WTC11 (cell line): ENCODE data around the gene BTBD17.

ENCODE experiments used
- ATF6 ChIP-seq: sonication (generic); formaldehyde crosslinking; IDR thresholded peaks from 2 replicates; pipeline ENCODE4 v1.8.1; 2023; ENCODE audit warnings: mild to moderate bottlenecking, missing genetic modification reagents
- CBFB ChIP-seq: sonication (generic); formaldehyde crosslinking; IDR thresholded peaks from 2 replicates; pipeline ENCODE4 v1.8.1; 2022; ENCODE audit warnings: mild to moderate bottlenecking, low read depth, missing genetic modification reagents
- CREB1 ChIP-seq: sonication (generic); formaldehyde crosslinking; IDR thresholded peaks from 2 replicates; pipeline ENCODE4 v1.8.0; 2023; ENCODE audit warnings: mild to moderate bottlenecking, missing genetic modification reagents
- FOXK1 ChIP-seq: sonication (generic); formaldehyde crosslinking; IDR thresholded peaks from 2 replicates; pipeline ENCODE4 v1.8.0; 2022; ENCODE audit warnings: mild to moderate bottlenecking, moderate library complexity, missing genetic modification reagents
- JUN ChIP-seq: sonication (generic); formaldehyde crosslinking; IDR thresholded peaks from 2 replicates; pipeline ENCODE4 v1.8.0; 2023; ENCODE audit warnings: mild to moderate bottlenecking, missing genetic modification reagents
- NFE2L1 ChIP-seq: sonication (generic); formaldehyde crosslinking; IDR thresholded peaks from 2 replicates; pipeline ENCODE4 v1.8.1; 2023; ENCODE audit warnings: missing genetic modification reagents
- NFYB ChIP-seq: sonication (generic); formaldehyde crosslinking; conservative IDR thresholded peaks from 2 replicates; pipeline ENCODE4 v1.8.0; 2022; ENCODE audit warnings: low read depth, missing genetic modification reagents
- NR1H2 ChIP-seq: sonication (generic); formaldehyde crosslinking; IDR thresholded peaks from 2 replicates; pipeline ENCODE4 v1.9.0; 2021; ENCODE audit warnings: mild to moderate bottlenecking, moderate library complexity, missing genetic modification reagents
- ZNF219 ChIP-seq: sonication (generic); formaldehyde crosslinking; IDR thresholded peaks from 2 replicates; pipeline ENCODE4 v1.8.0; 2023; ENCODE audit warnings: missing genetic modification reagents, mild to moderate bottlenecking, borderline replicate concordance
- ZNF317 ChIP-seq: sonication (generic); formaldehyde crosslinking; IDR thresholded peaks from 2 replicates; pipeline ENCODE4 v1.8.1; 2023; ENCODE audit warnings: low read depth, mild to moderate bottlenecking, moderate library complexity, missing genetic modification reagents, borderline replicate concordance
- TF ChIP-seq, protein P1 (sequence below): fragments of 200-600 bp; IDR thresholded peaks from 2 replicates; pipeline ENCODE4 v1.8.0; 2022; ENCODE audit warnings: antibody characterized with exemption
- TF ChIP-seq, protein P2 (sequence below): sonication (generic); formaldehyde crosslinking; IDR thresholded peaks from 2 replicates; pipeline ENCODE4 v1.8.1; 2022; ENCODE audit warnings: low read depth, missing genetic modification reagents, borderline replicate concordance
- TF ChIP-seq, protein P3 (sequence below): sonication (generic); formaldehyde crosslinking; conservative IDR thresholded peaks from 2 replicates; pipeline ENCODE4 v1.8.1; 2022; ENCODE audit warnings: mild to moderate bottlenecking, missing genetic modification reagents
- TF ChIP-seq, protein P4 (sequence below): sonication (generic); formaldehyde crosslinking; IDR thresholded peaks from 2 replicates; pipeline ENCODE4 v1.8.1; 2023; ENCODE audit warnings: mild to moderate bottlenecking, missing genetic modification reagents

- TF ChIP-seq JUN (CRISPR knock-in tag): no peak
- no peak for TF ChIP-seq CREB1 (CRISPR knock-in tag)
- TF ChIP-seq, protein P1, sequence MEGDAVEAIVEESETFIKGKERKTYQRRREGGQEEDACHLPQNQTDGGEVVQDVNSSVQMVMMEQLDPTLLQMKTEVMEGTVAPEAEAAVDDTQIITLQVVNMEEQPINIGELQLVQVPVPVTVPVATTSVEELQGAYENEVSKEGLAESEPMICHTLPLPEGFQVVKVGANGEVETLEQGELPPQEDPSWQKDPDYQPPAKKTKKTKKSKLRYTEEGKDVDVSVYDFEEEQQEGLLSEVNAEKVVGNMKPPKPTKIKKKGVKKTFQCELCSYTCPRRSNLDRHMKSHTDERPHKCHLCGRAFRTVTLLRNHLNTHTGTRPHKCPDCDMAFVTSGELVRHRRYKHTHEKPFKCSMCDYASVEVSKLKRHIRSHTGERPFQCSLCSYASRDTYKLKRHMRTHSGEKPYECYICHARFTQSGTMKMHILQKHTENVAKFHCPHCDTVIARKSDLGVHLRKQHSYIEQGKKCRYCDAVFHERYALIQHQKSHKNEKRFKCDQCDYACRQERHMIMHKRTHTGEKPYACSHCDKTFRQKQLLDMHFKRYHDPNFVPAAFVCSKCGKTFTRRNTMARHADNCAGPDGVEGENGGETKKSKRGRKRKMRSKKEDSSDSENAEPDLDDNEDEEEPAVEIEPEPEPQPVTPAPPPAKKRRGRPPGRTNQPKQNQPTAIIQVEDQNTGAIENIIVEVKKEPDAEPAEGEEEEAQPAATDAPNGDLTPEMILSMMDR: no peak
- TF ChIP-seq CBFB (CRISPR knock-in tag): no peak
- no peak for TF ChIP-seq NFYB (CRISPR knock-in tag)
- no peak for TF ChIP-seq NFE2L1 (CRISPR knock-in tag)
- TF ChIP-seq NR1H2 (CRISPR knock-in tag): no peak
- TF ChIP-seq, protein P2, sequence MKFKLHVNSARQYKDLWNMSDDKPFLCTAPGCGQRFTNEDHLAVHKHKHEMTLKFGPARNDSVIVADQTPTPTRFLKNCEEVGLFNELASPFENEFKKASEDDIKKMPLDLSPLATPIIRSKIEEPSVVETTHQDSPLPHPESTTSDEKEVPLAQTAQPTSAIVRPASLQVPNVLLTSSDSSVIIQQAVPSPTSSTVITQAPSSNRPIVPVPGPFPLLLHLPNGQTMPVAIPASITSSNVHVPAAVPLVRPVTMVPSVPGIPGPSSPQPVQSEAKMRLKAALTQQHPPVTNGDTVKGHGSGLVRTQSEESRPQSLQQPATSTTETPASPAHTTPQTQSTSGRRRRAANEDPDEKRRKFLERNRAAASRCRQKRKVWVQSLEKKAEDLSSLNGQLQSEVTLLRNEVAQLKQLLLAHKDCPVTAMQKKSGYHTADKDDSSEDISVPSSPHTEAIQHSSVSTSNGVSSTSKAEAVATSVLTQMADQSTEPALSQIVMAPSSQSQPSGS (CRISPR knock-in tag): no peak
- TF ChIP-seq, protein P3, sequence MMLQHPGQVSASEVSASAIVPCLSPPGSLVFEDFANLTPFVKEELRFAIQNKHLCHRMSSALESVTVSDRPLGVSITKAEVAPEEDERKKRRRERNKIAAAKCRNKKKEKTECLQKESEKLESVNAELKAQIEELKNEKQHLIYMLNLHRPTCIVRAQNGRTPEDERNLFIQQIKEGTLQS (CRISPR knock-in tag): no peak
- no peak for TF ChIP-seq ATF6 (CRISPR knock-in tag)
- TF ChIP-seq, protein P4, sequence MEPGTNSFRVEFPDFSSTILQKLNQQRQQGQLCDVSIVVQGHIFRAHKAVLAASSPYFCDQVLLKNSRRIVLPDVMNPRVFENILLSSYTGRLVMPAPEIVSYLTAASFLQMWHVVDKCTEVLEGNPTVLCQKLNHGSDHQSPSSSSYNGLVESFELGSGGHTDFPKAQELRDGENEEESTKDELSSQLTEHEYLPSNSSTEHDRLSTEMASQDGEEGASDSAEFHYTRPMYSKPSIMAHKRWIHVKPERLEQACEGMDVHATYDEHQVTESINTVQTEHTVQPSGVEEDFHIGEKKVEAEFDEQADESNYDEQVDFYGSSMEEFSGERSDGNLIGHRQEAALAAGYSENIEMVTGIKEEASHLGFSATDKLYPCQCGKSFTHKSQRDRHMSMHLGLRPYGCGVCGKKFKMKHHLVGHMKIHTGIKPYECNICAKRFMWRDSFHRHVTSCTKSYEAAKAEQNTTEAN: no peak
- no peak for TF ChIP-seq ZNF317 (CRISPR knock-in tag)
- TF ChIP-seq FOXK1 (CRISPR knock-in tag): no peak
- TF ChIP-seq ZNF219 (CRISPR knock-in tag): no peak
These were observed 46.6 kb upstream of the BTBD17 start for GRCh38 chr17:74408262-74408661.
